Activated T-helper 1 cell treated with Interleukin-2 at 50 U/mL for 16 hours (primary cell): ENCODE measurements around the gene CLN6.
A peak's percentile ranks its signal among the peaks of the same experiment; 100 is the strongest.
"Not testable (repeated sequence)": the region's sequence is repeated elsewhere in the genome, so short reads cannot be mapped to it uniquely, and the experiment has no call there.

ENCODE experiments used
- DNase-seq: peaks from one replicate; pipeline ENCODE4 v3.0.0-alpha.2; 2020; ENCODE audit warnings: low read depth

Gene CLN6

DNA sequence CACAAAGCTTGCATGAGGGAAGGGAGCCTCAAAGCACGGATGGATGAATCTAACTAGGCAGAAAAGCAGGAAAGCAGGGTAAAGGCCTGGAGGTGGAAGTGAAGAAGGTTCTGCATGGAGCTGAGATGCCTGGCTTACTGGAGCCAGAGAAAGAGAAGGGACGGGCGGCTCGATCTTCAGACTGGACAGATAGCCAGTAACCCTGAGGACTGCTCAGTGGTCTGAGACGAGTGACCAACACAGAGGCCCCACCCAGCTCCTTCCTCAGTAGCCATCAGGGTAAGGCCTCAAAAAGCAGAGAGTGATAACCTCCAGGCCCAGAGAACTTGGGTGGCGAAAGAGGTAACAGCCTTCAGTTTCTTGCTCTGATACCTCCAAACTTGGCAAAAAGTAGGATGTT is 6.4 kb downstream of the CLN6 start:
- no peak for DNase-seq

DNA sequence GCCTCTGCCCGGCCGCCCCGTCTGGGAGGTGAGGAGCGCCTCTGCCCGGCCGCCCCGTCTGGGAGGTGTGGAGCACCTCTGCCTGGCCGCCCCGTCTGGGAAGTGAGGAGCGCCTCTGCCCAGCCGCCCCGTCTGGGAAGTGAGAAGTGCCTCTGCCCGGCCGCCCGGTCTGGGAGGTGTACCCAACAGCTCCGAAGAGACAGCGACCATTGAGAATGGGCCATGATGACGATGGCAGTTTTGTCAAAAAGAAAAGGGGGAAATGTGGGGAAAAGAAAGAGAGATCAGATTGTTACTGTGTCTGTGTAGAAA is 7.1 kb downstream of the CLN6 start:
- DNase-seq: not testable (repeated sequence)

DNA sequence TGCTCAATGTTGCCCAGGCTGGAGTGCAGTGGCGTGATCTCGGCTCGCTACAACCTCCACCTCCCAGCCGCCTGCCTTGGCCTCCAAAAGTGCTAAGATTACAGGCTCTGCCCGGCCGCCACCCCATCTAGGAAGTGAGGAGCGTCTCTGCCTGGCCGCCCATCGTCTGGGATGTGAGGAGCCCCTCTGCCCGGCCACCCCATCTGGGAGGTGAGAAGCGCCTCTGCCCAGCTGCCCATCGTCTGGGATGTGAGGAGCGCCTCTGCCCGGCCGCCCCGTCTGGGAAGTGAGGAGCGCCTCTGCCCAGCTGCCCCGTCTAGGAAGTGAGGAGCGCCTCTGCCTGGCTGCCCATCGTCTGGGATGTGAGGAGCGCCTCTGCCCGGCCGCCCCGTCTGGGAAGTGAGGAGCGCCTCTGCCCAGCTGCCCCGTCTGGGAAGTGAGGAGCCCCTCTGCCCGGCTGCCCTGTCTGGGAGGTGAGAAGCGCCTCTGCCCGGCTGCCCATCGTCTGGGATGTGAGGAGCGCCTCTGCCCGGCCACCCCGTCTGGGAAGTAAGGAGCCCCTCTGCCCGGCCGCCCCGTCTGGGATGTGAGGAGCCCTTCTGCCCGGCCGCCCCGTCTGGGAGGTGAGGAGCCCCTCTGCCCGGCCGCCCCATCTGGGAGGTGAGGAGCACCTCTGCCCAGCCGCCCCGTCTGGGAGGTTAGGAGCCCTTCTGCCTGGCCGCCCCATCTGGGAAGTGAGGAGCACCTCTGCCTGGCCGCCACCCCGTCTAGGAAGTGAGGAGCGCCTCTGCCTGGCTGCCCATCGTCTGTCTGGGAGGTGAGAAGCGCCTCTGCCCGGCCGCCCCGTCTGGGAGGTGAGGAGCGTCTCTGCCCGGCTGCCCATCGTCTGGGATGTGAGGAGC is 7.7 kb downstream of the CLN6 start:
- not testable (repeated sequence) for DNase-seq

- DNase-seq: no peak
Observed at GRCh38 chr15:68220967-68221366, 8.6 kb downstream of the CLN6 start.

- no peak for DNase-seq
Observed at GRCh38 chr15:68220489-68220888, 9.0 kb downstream of the CLN6 start.

DNA sequence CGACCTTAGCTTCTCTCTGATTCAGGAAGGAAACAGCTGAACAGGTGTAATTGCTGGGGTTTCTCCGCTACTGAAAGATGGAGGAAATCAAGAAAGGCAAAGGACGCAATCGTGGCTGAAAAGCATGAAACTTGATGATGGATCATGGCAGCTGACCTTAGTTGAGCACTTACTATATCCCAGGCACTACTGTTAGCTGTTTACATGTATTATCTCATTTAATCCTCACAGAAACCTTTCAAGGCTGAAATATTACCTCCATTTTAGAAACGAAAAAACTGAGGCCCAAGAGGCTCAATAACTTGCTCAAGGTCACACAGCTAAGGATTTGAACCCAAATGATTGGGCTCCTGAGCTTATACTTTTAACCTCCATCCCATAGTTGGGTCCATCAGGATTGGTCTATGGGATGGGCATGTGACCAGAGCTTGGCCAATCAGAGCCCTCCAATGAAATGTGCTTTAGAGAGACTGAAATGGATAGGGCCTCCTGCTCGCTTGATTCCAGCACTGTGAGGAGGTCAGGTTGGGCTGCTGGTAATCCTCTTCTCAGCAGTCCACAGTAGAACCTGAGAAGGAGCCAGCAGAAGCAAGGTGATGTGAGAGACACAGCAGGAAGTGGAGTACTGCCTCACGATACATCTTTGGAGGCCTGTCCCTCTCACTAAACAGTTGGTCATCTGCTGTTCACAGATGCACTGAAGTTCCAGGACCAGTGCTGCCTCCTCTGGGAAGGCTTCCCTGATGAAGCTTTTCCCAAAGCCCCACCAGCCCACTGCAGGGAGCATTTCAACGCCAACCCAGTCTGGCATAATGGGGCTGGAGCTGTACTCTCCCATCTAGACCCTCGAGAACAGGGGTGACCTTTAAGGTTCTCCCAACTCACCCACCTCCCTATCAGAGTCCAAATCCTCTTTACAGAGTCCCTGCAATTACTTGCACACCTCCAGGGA is 10.4 kb downstream of the CLN6 start:
- no peak for DNase-seq

DNA sequence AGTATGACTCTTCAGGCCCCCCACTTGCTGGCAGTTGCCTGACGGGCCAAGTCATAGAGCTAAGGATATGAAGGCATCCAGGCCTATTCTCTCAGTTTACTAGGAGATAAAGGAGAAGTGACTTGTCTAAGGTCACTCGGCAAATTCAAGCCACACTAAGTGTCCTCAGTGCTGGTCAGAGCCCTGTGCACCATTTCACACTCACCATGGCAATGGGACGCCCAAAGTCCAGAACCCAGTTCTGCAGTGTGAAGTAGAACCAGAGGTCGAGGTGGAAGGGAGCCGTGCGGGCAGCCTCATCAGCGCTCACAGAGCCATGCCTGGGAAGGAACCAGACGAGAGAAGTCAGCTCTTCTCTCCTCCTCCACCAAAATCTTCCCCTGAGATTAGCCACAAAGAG is 11.2 kb downstream of the CLN6 start:
- no peak for DNase-seq

DNA sequence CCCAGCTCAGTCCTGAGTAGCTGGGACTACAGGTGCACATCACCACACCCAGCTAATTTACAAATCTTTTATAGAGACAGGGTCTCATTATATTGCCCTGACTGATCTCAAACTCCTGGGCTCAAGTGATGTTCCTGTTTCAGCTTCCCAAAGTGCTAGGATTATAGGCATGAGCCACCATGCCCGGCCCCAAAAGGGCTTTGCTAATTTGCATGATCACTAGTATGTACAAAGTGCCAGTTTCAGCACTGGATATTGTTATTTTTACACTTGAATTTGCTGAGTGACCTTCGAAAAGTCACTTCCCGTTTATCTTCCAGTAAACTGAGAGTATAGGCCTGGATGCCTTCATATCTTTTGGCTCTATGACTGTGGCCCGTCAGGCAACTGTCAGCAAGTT is 12.2 kb downstream of the CLN6 start:
- no peak for DNase-seq

- DNase-seq: no peak
Observed at GRCh38 chr15:68214838-68215254, 14.7 kb downstream of the CLN6 start.

DNA sequence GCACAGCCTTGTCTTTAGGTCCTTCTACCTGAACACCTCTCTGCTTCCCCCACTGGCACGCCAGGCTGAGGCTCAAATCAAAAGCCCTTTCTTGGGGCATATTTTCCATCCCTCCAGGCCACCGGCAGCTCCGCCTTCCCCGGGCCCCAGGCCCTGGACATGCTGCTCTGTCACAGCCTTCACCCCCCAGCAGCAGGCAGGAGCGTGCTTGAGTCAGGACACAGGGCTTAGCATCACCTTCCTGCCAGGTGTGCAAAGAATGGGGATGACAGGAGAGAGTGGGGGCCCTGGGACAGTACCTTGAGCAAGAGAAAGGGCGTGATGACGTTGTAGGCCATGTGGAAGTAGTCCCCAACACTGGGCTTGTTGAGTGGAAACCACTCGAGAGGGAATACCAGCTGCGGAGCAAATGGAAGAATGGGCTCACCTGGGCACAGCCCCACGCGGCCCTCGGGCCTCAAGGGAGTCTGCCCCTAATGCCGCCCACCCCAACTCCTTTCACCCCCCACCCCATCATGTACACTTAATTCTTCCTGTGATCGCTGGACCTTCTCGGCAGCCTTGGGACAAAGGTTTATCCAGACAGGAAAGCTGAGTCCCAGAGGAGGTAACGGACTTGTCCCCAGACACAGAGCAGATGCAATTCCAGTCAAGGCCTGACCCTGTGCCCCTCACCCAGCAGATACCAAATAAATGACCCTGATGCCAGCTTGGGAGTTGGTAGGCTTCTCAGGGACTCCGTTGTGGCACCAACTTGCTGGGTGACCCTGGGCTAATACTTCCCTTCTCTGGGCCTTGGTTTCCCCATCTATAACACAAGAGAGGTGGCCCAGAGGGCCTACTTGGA is 15.3 kb downstream of the CLN6 start:
- no peak for DNase-seq

- DNase-seq: not testable (repeated sequence)
Observed at GRCh38 chr15:68213491-68213845, 16.1 kb downstream of the CLN6 start.

DNA sequence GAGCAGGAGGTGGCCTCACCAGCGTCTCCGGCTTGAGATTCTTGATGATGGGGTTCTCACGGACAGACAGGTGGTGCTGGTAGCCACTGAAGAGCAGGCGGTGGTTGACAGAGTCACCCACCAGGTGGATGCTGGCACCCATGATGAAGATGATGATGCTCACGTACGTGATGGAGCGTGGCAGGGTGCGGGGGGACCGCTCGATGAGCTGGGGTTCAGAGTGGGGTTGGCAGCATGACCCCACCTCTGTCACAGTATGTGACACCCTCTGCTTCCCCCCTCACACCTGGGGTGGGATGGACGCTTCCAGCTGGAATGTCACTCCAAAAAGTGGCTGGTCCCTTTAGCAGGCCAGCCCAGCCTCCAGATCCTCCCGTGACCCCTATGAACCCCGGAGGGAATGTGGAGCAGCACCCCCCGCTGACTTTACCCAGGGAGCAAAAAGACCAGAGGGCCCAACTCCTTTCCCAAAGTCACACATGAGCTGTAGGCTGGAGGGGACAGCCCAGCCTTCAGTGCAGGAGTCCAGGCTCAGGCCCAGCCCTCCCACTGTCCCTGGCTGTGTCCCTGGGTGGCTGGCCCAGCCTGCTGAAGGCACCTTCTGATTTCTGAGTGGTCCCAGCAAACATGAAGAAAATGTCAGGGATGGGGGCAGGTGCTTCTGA is 17.7 kb downstream of the CLN6 start:
- no peak for DNase-seq

GRCh38 chr15:68210821-68211655 is 18.5 kb downstream of the CLN6 start:
- peak; percentile 17 for DNase-seq

DNA sequence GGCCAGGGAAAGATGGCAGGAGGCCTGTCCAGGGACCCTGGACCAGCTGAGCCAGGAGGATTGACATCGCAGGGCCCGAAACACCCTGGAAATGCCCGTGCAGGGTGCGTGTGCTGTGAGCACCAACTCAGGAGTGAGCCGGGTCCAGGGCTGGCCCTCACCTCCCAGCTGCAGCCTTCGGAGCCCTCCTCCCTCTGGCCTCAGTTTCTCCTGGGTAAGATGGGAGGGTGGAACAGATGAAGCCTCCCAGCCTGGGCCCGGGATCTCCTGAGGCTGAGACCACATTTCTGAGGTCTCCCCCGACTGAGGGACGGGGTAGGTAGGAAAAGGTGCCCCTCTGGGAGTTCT is 19.1 kb downstream of the CLN6 start:
- DNase-seq: no peak

GRCh38 chr15:68209735-68210408 is 19.7 kb downstream of the CLN6 start:
- no peak for DNase-seq

DNA sequence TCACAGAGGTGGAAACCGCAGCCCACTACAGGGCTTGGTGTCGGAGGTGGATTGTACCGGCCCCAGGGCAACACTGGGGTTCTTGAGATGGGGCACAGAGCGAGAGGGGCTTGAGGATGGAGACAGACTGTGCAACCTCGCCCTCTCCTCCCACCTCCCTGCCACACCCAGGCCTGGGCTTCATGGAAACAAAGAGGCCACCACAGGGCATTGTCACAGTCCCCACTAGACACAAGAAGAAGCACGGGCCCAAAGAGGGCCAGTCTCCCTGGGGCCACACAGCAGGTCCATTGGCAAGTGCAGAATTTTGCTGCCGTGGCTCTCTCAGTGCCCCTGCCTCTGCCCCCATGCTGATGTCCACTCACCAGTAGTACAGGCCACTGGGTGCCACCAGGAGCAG is 20.3 kb downstream of the CLN6 start:
- DNase-seq: no peak

GRCh38 chr15:68208636-68209240 is 20.8 kb downstream of the CLN6 start:
- DNase-seq: no peak

DNA sequence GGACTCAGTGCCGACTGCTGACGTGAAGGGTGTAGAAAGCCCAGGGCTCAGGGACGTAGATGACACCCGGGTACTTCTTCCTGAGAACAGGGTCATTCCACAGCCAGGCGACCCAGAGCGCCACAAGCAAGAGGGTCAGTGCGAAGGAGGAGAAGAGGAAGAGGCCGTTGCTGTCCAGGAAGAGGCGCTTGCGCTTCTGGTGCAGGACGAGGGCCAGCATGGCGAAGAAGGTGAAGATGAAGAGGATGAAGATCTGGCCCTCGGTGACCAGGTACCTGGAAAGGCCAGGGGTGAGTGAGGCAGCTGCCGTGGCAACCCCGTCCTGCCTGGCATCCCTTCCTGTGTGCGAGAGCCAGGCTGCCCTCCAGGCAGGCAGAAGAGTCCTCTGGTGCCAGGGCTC is 21.4 kb downstream of the CLN6 start:
- DNase-seq: no peak

- no peak for DNase-seq
Observed at GRCh38 chr15:68207176-68207935, 22.2 kb downstream of the CLN6 start.
